Measurements from ENCODE around the gene NUDT1. TPM values are rescaled to one million over a fixed set of nuclear protein-coding genes. Genes with fewer than 3 reads are reported as not detected.

The NUDT1 gene
- total RNA-seq, 1 donor from 2014 or later: 74.9 TPM

DNA sequence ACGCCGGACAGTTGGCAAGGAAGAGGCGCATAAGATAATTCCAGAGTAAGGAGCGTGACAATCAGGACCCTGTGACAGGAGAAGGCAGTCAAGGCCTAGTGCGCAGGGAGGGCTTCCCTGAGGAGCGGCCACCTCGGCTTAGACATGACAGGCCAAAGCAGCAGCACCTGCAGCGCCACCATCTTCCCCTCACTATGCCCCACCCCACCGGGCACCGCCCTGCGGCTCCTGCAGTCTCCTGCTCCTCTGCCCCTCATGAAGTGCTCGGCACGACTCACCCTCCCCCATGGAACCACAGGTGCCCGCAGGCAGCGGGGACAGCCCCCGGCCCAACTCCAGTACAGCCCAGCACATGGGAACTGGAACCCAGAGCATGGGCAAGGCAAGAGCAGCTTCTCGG is 21.1 kb upstream of the NUDT1 start:
- peaks cover 25% of the 10 kb centered on the region for H3K36me3 Mint-ChIP-seq (ENCODE audit: low read depth)
- H3K4me3 Mint-ChIP-seq: no peak overlapping the region
- intact Hi-C loops (cut with micrococcal nuclease): no loop called here
- no peaks in the 10 kb centered on the region for H3K9me3 Mint-ChIP-seq
- DNase-seq (ENCODE audit: low spot score): no peak
- H3K27ac Mint-ChIP-seq: no peak overlapping the region
- H3K4me1 Mint-ChIP-seq (ENCODE audit: low read depth): no peaks in the 10 kb centered on the region
- H3K27me3 Mint-ChIP-seq (ENCODE audit: insufficient read depth): no peaks in the 10 kb centered on the region

DNA sequence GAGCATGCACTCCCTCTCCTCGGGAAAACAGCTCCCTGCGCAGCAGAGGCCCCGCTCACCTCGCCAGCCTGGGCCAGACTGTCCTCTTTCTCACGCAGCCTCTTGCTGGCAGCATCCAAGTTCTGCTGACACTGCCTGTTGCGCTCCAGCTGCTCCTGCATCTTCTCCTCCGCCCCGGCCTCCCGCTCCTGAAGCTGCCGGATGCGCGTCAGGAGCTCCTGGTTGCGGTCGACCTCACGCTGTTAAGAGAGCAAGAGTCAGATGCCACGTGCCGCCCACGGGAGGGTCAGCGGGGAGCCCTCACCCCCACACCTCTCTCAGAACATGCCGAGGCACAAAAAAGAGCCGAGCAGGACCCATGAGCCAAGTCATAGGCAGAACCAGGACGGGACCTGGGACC is 19.5 kb upstream of the NUDT1 start:
- no peaks in the 10 kb centered on the region for H3K27me3 Mint-ChIP-seq (ENCODE audit: insufficient read depth)
- H3K4me3 Mint-ChIP-seq: no peak overlapping the region
- intact Hi-C loops (cut with micrococcal nuclease): no loop called here
- H3K4me1 Mint-ChIP-seq (ENCODE audit: low read depth): no peaks in the 10 kb centered on the region
- H3K36me3 Mint-ChIP-seq (ENCODE audit: low read depth): peaks cover 24% of the 10 kb centered on the region
- DNase-seq (ENCODE audit: low spot score): no peak
- H3K9me3 Mint-ChIP-seq: no peaks in the 10 kb centered on the region
- no peak overlapping the region for H3K27ac Mint-ChIP-seq

DNA sequence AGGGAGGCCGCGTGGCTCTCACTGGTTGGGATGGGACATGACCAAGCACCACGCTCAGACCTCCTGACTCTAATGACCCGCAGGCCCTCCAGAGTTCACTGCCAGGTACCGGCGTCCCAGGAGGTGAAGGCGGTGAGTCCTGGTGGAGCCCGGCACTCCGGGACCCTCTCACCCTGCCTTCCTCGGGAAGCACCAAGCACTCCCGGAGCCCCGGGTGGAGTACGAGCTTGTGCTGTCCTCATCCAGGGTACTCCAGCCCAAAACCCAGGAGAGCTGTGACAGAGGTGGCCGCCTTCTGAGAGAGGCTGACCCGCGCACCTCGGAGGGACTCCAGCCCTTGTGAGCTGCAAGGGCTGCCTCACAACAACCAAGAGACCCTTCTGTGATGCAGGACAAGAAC is 18.7 kb upstream of the NUDT1 start:
- intact Hi-C loops (cut with micrococcal nuclease): no loop called here
- Mint-ChIP-seq H3K9me3 (no peaks in the 10 kb centered on the region), H3K4me1 (ENCODE audit: low read depth) (no peaks in the 10 kb centered on the region), H3K36me3 (ENCODE audit: low read depth) (peaks cover 23% of the 10 kb centered on the region), H3K27me3 (ENCODE audit: insufficient read depth) (no peaks in the 10 kb centered on the region), H3K4me3 (no peak overlapping the region), H3K27ac (no peak overlapping the region)
- no peak for DNase-seq (ENCODE audit: low spot score)

DNA sequence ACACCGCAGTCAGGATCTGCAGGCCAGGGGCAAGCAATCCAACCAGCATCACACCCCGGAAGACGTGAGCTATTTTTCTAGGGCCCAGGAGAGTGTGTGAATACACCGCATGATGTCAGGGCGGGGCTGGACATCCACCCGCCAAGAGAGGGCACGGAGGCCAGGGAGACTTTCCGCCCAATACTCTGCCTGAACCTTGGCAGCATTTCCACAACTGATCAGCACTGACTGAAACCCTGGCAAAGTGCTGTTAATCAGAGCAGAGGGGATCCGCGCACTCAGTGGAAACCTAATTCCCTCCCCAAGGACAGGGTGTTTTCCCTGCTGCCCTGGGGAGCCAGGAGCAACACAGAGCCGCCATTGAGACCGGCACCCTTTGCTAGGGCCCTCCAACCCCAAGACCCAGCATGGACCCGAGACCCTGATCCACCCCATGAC is 17.5 kb upstream of the NUDT1 start:
- no peak overlapping the region for H3K27ac Mint-ChIP-seq

DNA sequence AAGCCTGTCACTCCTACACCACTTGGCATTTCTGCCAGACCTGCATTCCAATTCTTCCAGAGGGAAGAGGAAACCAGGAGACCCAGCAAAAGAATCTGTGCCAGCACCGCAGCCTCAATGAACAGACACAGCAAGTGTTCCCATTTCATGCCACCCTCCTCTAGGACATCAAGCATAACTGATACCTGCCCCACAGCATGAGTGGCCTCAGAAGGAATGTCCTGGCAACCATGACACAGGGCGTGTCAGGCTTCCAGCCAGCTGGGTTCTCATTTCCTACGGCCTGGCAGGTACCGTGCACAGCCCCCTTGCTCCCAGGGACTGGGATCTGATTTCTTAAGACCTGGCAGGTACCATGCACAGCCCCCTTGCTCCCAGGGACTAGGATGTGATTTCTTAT is 17.1 kb upstream of the NUDT1 start:
- no peaks in the 10 kb centered on the region for H3K4me1 Mint-ChIP-seq (ENCODE audit: low read depth)
- no peak overlapping the region for H3K4me3 Mint-ChIP-seq
- H3K27me3 Mint-ChIP-seq (ENCODE audit: insufficient read depth): no peaks in the 10 kb centered on the region
- H3K36me3 Mint-ChIP-seq (ENCODE audit: low read depth): peaks cover 24% of the 10 kb centered on the region
- DNase-seq (ENCODE audit: low spot score): no peak
- intact Hi-C loops (cut with micrococcal nuclease): no loop called here
- H3K27ac Mint-ChIP-seq: no peak overlapping the region
- H3K9me3 Mint-ChIP-seq: no peaks in the 10 kb centered on the region

More for the DNA sequence above, 17.5 kb upstream of the NUDT1 start:
- Mint-ChIP-seq H3K4me3 (no peak overlapping the region), H3K9me3 (no peaks in the 10 kb centered on the region), H3K36me3 (ENCODE audit: low read depth) (peaks cover 22% of the 10 kb centered on the region), H3K27me3 (ENCODE audit: insufficient read depth) (no peaks in the 10 kb centered on the region), H3K4me1 (ENCODE audit: low read depth) (no peaks in the 10 kb centered on the region)
- intact Hi-C loops (cut with micrococcal nuclease): no loop called here
- DNase-seq (ENCODE audit: low spot score): no peak

DNA sequence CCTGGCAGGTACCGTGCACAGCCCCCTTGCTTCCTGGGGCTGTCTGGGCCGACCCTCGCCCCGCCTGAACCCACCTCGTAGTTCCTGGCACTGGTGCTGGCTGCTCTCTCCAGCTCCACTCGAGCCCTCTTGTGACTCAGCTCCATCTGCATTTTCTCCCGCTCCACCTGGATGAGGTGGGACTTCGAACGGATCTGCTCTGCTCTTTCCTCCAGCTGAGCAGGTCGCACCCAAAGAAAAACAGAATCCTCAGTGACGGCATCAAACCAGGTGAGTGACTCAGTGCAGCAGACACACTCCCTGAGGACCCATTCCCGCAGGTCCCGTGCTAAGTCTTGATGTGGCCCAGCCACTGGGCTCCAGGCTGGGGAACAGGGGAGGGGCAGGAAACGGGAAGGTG is 16.7 kb upstream of the NUDT1 start:
- no peaks in the 10 kb centered on the region for H3K27me3 Mint-ChIP-seq (ENCODE audit: insufficient read depth)
- no peaks in the 10 kb centered on the region for H3K9me3 Mint-ChIP-seq
- H3K27ac Mint-ChIP-seq: no peak overlapping the region
- DNase-seq (ENCODE audit: low spot score): no peak
- no peak overlapping the region for H3K4me3 Mint-ChIP-seq
- peaks cover 24% of the 10 kb centered on the region for H3K36me3 Mint-ChIP-seq (ENCODE audit: low read depth)
- intact Hi-C loops (cut with micrococcal nuclease): no loop called here
- H3K4me1 Mint-ChIP-seq (ENCODE audit: low read depth): no peaks in the 10 kb centered on the region

DNA sequence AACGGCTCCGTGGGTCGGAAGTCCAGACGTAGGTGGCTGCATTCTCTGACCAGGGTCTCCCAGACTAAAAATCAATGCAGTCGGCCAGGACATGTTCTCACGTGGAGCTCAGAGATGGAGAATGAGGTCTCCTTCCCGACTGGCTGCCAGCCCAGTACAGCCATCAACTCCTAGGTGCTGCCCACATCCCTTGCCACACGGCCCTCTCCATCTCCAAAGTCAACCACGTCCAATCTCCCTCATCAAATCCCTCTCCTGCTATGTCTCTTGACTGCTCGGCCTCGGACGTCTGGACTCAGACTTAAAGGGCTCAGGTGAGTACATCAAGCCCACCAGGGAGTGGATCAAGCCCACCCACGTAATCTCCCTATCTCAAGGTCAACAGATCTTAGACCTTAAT is 16.2 kb upstream of the NUDT1 start:
- Mint-ChIP-seq H3K4me1 (ENCODE audit: low read depth) (no peaks in the 10 kb centered on the region), H3K9me3 (no peaks in the 10 kb centered on the region), H3K27me3 (ENCODE audit: insufficient read depth) (no peaks in the 10 kb centered on the region), H3K27ac (no peak overlapping the region), H3K36me3 (ENCODE audit: low read depth) (peaks cover 24% of the 10 kb centered on the region), H3K4me3 (no peak overlapping the region)
- DNase-seq (ENCODE audit: low spot score): no peak
- intact Hi-C loops (cut with micrococcal nuclease): no loop called here

DNA sequence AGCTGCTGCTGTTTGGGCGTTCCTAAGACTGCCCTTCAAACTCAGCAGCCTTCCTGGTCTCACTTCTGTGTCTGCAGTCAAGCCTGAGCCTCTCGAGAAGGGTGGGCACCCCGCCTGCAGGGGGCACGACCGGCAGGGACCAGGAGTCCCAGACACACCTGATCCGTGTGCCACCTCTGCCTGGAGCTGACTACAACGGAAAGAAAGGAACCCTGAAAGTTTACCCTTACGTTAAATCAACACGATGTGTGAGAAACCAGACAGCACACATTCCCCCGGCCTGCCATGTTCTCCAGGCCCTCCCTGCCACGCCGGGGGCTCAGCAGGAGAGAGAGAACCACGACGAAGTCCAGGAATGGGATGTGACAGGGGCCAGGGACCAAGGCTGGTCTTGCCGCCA is 14.3 kb upstream of the NUDT1 start:
- Mint-ChIP-seq H3K27me3 (ENCODE audit: insufficient read depth) (no peaks in the 10 kb centered on the region), H3K4me1 (ENCODE audit: low read depth) (peaks cover 6% of the 10 kb centered on the region), H3K4me3 (no peak overlapping the region), H3K9me3 (no peaks in the 10 kb centered on the region), H3K27ac (no peak overlapping the region), H3K36me3 (ENCODE audit: low read depth) (peaks cover 23% of the 10 kb centered on the region)
- intact Hi-C loops (cut with micrococcal nuclease): no loop called here
- DNase-seq (ENCODE audit: low spot score): no peak

DNA sequence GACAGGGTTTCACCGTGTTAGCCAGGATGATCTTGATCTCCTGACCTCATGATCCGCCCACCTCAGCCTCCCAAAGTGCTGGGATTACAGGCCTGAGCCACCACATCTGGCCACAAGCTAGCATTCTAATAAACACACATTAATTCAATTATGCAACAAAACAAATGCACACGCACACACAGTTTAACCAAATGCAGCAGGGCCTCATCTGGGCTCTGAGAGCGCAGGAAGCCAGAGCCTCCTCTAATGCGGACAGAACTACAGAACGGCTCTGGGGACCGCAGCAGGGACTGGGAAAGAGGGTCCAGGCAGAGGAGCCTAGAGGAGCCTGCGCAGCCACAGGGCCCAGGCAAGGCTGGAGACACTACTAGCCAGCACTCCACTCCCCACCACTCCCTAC is 13.1 kb upstream of the NUDT1 start:
- Mint-ChIP-seq H3K36me3 (ENCODE audit: low read depth) (peaks cover 23% of the 10 kb centered on the region), H3K9me3 (no peaks in the 10 kb centered on the region), H3K27ac (no peak overlapping the region), H3K4me1 (ENCODE audit: low read depth) (peaks cover 15% of the 10 kb centered on the region), H3K27me3 (ENCODE audit: insufficient read depth) (no peaks in the 10 kb centered on the region), H3K4me3 (no peak overlapping the region)
- no peak for DNase-seq (ENCODE audit: low spot score)
- intact Hi-C loops (cut with micrococcal nuclease): no loop called here

DNA sequence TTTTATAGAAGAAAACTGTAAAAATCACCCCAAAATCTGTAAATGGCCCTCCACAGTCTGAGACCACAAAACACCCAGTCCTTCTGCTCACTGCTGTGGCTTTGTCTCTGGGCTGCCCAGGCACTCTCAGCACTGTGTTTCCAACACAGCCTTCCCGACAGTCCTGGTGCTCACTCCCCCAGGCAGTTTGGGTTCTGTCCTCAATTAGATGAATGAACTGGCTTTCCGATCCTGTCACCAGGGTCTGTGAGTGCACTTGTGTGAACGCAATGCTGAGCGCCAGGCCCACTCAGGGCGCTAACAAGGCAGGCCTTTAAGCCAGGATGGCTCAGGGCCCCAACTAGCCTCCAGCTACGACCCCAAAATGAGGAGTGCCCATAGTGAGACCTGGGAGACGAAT is 12.6 kb upstream of the NUDT1 start:
- DNase-seq (ENCODE audit: low spot score): no peak
- Mint-ChIP-seq H3K9me3 (no peaks in the 10 kb centered on the region), H3K4me3 (no peak overlapping the region), H3K4me1 (ENCODE audit: low read depth) (peaks cover 17% of the 10 kb centered on the region), H3K36me3 (ENCODE audit: low read depth) (peaks cover 21% of the 10 kb centered on the region), H3K27me3 (ENCODE audit: insufficient read depth) (no peaks in the 10 kb centered on the region), H3K27ac (peak overlapping the region; percentile 20)
- intact Hi-C loops (cut with micrococcal nuclease): no loop called here

DNA sequence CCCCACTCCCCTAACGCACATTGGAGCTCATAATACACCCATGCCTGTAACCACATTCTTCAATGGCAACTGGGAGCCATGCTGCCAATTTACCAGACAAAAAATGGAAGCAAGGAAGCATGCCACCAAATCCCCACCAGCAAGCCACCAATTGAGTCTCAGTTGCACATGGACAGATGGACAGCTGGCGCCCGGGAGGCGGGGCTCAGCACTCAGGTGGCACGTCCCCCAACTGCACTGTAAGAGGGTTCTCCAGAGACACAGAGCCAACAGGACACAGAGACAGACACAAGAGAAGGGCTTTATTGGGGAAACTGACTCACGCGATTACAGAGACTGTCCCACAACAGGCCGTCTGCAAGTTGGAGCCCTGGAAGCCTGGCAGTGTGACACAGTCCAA is 11.8 kb upstream of the NUDT1 start:
- Mint-ChIP-seq H3K4me3 (peak overlapping the region; percentile 37), H3K9me3 (no peaks in the 10 kb centered on the region), H3K36me3 (ENCODE audit: low read depth) (peaks cover 26% of the 10 kb centered on the region), H3K27ac (no peak overlapping the region), H3K4me1 (ENCODE audit: low read depth) (peaks cover 23% of the 10 kb centered on the region), H3K27me3 (ENCODE audit: insufficient read depth) (no peaks in the 10 kb centered on the region)
- intact Hi-C loops (cut with micrococcal nuclease): loop anchor here (5.0 kb wide), 3 partner anchors 118 to 658 kb away; partner anchors contain the start of gene PSMG3
- DNase-seq (ENCODE audit: low spot score): no peak

DNA sequence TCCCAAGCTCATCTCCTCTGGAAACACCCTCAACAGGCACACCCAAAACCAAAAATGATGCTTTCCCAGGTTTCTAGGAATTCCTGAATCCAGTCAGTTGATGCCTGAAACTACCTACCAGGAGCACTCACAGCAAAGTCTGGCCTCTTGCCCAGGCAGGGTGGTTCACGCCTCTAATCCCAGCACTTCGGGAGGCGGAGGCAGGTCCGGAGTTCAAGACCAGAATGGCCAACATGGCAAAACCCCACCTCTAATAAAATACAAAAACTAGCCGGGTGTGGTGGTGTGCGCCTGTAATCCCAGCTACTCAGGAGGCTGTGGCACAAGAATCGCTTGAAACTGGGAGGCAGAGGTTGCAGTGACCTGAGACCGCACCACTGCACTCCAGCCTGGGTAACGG is 11.1 kb upstream of the NUDT1 start:
- Mint-ChIP-seq H3K9me3 (no peaks in the 10 kb centered on the region), H3K27ac (no peak overlapping the region), H3K36me3 (ENCODE audit: low read depth) (peaks cover 22% of the 10 kb centered on the region), H3K4me1 (ENCODE audit: low read depth) (peaks cover 26% of the 10 kb centered on the region), H3K27me3 (ENCODE audit: insufficient read depth) (no peaks in the 10 kb centered on the region), H3K4me3 (peak overlapping the region; percentile 42)
- no peak for DNase-seq (ENCODE audit: low spot score)
- intact Hi-C loops (cut with micrococcal nuclease): loop anchor here (5.0 kb wide), 3 partner anchors 119 to 659 kb away; partner anchors contain the start of gene PSMG3

DNA sequence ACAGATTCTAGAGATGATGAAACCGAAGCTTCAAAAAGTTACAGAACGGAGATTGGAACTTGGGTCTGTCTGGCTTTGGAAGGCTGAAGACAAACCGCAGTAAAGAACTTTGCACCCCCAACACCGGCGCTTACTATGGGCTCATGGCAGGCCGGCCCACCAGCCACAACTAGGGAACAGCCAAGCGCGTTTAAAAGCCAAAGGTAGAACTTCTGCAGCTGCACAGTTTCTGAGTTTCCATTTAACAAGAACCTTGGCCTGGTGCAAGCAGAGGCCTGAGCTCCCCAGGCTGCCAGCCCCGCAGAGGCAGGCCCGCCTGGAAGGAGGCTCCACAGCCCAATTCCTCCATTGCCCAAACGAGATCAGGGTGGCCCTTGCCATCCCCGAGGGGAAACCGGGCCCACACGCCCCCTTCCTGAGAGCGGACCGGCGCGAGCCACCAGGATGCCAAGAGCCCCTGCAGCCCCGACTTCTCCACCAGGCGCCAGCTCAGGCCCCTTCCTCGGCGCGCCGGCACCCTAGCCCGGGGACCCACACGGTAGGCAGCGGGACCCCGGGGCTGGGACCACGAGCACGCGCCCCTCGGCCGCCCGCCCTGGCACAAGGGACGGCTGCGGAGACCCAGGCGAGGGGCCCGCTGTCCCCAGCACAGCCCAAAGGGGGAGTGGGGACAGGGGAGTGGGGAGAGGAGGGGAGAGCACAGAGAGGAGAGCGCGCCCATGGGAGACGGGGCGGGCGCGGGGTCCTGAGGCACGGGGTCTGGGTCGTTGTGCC is 9.8 kb upstream of the NUDT1 start:
- Mint-ChIP-seq H3K9me3 (no peaks in the 10 kb centered on the region), H3K4me1 (ENCODE audit: low read depth) (peaks cover 26% of the 10 kb centered on the region), H3K27me3 (ENCODE audit: insufficient read depth) (no peaks in the 10 kb centered on the region), H3K36me3 (ENCODE audit: low read depth) (peaks cover 18% of the 10 kb centered on the region), H3K27ac (peak overlapping the region; percentile 71), H3K4me3 (peak overlapping the region; percentile 90)
- DNase-seq (ENCODE audit: low spot score): peak; percentile 12
- intact Hi-C loops (cut with micrococcal nuclease): loop anchor here (1.0 to 5.0 kb wide), 7 partner anchors 10 to 660 kb away; partner anchors contain the start of genes EIF3B, MRM2, NUDT1 and PSMG3

Measured in activated T-helper 1 cell treated with anti-CD3 and anti-CD28 coated beads, Interleukin-12 subunit alpha, Interleukin-12 subunit beta, Interleukin-2, Interleukin-4 antibody, amounts not matched to agents 30 ng/mL and 10 ng/mL and 1 ng/mL, durations not matched to agents 14 hours and 24 hours and 36 hours (primary cell).